GM21423 (cell line): ENCODE results near the gene PRR5.
"Not testable (repeated sequence)": the region's sequence is repeated elsewhere in the genome, so short reads cannot be mapped to it uniquely, and the experiment has no call there.

ENCODE experiments used
- ATAC-seq: cut with Tn5 transposase; IDR thresholded peaks from one replicate; pipeline ENCODE4 v1.9.1; 2021; ENCODE audit warnings: mild to moderate bottlenecking, moderate library complexity; ENCODE audit not compliant: unreplicated experiment

The PRR5 gene

GRCh38 chr22:44701824-44702478, at the start of gene PRR5:
Gene PRR5, plus strand, starts transcription at chr22:44702204. Its CDS starts 271 bp downstream, at chr22:44702475.
- peak; percentile 66 for ATAC-seq

GRCh38 chr22:44652866-44653265, 49.1 kb upstream of the PRR5 start:
- ATAC-seq: not testable (repeated sequence)

- ATAC-seq: no peak
These were observed 43.6 kb upstream of the PRR5 start for GRCh38 chr22:44658311-44658953.

DNA sequence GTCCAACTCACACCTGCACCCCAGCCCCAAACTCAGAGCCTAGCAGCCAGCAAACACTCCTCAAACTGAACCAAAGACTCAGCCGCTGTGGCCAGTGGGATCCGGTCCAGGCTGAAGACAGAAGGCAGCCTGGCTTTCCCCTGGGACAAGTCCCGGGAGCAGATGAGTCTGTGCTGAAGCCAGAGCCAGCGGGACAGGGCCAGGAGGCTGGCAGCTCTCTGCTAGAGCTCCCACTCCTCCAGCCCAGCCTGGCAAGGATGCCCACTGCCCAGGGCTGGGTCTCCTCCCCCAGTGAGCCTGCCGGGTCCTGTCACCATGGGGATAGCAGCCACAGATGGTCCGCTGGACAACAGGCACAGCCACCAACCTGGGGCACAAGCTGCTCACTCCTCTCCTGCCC, 42.9 kb upstream of the PRR5 start:
- ATAC-seq: no peak

GRCh38 chr22:44660051-44660830, 41.8 kb upstream of the PRR5 start:
- no peak for ATAC-seq

DNA sequence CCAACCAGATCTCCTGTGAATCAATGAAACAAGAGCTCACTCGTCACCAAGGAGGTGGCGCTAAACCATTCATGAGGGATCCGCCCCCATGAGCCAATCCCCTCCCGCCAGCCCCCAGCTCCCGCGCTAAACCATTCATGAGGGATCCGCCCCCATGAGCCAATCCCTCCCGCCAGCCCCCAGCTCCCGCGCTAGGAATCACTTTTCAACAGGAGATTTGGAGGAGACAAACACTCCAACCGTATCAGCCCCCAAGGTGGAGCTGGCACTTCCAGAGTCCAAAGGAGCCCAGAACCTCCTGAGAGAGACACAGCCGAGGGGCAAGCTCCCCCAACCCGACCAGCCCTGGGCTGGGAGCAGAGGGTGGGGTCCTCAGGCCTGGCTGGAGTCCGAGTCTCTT, 40.9 kb upstream of the PRR5 start:
- no peak for ATAC-seq

DNA sequence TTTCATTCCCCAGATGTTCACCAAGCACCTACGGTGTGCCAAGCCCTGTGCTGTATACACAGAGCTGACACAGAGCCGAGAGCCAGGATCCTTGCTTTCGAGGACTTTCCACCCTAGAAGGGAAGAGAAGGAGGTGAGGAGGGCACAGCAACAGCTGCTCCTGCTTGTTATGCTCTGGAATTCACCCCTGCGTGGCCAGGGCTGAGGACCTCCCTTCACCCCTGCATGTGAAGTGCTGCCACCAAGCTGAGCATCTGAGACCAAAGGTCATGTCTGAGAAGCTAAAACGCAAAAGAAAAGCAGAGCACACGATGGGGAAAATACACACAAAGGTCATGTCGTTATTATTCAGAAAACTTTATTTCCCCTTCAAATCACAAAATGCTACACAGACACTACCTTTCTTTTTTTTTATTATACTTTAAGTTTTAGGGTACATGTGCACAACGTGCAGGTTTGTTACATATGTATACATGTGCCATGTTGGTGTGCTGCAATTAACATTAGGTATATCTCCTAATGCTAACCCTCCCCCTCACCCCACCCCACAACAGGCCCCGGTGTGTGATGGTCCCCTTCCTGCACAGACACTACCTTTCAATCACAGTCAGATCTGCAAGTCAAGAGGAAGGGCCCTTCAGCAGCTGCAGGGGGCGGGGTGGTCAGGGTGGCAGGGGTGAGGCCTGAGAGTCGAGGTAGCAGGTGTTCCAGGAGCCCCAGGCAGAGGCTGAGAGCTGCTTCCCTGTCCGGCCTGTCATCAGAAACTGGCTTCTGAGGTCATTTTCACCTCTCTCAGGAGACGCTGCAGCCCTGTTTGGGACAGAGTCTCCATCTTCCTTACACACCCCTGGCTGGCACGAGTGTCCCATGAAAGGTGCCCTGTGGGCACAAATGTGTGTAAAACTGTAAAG, 40.1 kb upstream of the PRR5 start:
- ATAC-seq: no peak

GRCh38 chr22:44663256-44663999, 38.6 kb upstream of the PRR5 start:
- no peak for ATAC-seq

DNA sequence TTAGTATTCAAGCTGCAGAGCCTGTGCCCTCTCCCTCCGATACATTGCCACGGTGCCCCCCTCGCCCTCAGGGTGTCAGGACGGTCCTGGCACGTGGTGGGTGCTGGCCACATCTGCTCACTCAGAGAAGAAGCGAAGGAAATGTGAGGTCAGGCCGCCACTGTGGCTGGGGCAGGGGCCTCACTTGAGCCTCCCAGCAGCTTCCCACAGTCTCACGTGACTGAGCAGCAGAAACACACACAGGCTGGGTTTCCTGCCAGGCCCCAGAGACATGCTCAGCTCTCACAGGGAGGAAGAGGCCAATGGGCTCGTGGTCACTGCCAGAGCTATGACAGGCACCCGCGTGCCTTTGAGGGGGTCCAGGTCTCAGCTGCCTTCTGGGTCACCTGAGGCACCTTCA, 37.9 kb upstream of the PRR5 start:
- no peak for ATAC-seq

DNA sequence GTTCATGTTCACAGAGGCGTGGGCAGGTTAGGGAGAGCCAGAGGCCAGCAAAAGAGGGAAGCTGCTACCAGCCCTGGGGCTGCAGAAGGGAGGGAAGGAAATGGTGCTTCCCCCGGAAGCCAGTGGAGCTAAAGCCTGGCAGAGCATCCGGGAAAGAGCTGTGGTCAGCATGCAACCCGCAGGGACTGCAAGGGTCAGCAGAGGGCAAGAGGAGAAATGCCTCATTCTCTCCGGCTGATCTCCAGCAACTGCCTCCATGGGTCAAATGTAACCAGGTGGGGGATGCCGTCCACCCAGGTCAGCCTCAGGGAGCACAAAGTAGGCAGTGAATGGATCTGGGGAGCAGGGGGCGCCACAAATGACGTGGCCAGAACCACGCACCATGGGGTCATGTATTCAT, 36.9 kb upstream of the PRR5 start:
- ATAC-seq: no peak

GRCh38 chr22:44666207-44666585, 35.8 kb upstream of the PRR5 start:
- ATAC-seq: no peak

- no peak for ATAC-seq
These were observed 34.7 kb upstream of the PRR5 start for GRCh38 chr22:44667276-44667675.

- ATAC-seq: no peak
These were observed 34.2 kb upstream of the PRR5 start for GRCh38 chr22:44667829-44668189.

GRCh38 chr22:44668190-44668885, 33.7 kb upstream of the PRR5 start:
- no peak for ATAC-seq

- ATAC-seq: no peak
These were observed 33.0 kb upstream of the PRR5 start for GRCh38 chr22:44668886-44669521.

DNA sequence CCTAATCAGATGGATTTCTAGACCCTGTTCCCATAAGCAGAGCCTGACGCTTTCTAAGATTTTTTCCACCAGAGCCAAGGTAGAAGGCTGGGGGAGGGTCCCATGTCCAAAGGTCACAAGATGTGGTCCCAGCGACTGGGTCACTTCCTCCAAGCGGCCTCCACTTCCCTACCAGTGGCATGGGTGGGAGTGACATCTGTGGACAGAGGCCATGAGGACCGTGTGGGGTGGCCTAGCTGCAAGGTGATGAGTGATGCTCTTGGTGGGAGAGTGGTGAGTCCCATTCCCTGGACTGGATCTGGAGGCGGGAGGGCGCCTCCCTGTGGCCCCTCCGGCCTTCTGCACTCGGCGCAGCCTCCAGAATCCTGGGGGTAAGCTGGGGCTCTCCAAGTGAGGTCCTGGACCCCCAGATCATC, 32.4 kb upstream of the PRR5 start:
- ATAC-seq: no peak

DNA sequence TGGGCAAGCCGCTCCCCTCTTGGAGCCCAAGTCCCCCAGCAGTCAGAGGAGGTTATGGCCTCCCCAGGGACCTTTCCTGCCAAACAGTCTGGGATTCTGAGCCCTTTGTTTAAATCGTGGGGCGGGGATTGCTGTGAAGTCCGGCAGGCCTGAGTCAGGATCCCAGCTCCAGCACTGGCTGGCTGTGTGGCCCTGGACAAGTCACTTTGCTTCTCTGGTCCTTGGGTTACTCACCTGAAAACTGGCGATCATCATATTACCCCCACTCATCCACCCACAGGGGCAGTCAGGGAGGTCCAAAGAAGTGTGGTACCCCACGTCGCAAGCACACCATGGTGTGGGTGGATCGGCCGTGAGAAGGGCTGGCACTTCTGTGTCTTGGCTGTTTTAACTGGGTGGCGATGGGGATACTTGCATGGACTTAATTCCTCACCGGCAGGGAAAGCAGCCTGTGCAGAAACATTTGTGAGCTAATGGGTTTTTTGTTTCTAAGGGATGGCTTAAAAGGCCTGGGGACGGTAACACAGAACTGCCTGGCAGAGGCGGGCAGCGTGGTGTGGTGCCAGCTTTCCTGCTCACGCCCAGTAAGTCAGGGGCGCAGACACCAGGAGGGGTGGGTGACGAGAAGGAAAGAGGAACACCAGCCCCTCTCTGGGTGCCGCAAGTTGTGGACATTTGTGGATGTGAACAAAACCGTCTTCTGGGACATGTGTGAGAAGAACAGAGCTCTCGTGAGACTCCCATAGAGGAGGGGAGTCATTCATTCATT, 31.6 kb upstream of the PRR5 start:
- ATAC-seq: no peak

GRCh38 chr22:44671742-44672141, 30.3 kb upstream of the PRR5 start:
- no peak for ATAC-seq

DNA sequence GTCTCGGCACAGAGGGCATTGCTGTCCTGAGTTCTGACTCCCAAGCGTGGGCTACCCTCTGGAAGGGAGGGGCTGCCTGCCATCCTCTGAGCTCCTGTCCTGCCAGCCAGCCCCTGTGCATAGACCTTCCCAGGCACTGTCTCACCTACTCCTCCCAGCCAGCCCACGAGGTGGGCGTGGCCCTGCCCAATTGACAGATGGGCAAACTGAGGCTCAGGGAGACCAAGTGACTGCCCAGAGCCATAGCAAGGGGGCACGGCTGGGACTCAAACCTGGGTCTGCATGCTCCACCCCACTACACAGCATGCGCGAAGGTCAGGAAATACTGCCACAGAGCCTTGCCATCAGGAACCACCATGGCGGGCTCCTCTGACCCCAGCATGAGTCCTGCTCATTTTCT, 29.4 kb upstream of the PRR5 start:
- ATAC-seq: no peak
